Measurements from ENCODE around the gene THAP3. TPM values are rescaled to one million over a fixed set of nuclear protein-coding genes. Genes with fewer than 3 reads are reported as not detected.

THAP3 gene
- total and polyA plus RNA-seq, 9 of the 15 experiments (the other 6 are each of a cell fraction or from before 2014, with no cell fraction given), result 1.9 to 31.2 (median 18.2) TPM

- TF ChIP-seq RERE (CRISPR knock-in tag; IDR thresholded peaks at IDR 0.05; ENCODE audit: borderline replicate concordance) (no peak), KDM5B (IDR thresholded peaks at IDR 0.05; ENCODE audit: insufficient replicate concordance, low read depth, low read length) (peak; percentile 57), ARID4B (CRISPR knock-in tag; IDR thresholded peaks at IDR 0.05) (no peak; the same call in 1 of the 2 replicates), STAT6 (CRISPR knock-in tag; IDR thresholded peaks at IDR 0.05) (peak; percentile 15; the same call in 1 of the 2 replicates), ZNF354B (CRISPR knock-in tag; IDR thresholded peaks at IDR 0.05) (no peak), ETS1 (conservative IDR thresholded peaks at IDR 0.05; ENCODE audit: control insufficient read depth, low read depth, low read length) (peak; percentile 23), TEAD4 (IDR thresholded peaks at IDR 0.05; ENCODE audit: low read length) (0 out of 2 replicates have a peak, but pooled peaks have one; percentile 5), TEAD4 (CRISPR knock-in tag; IDR thresholded peaks at IDR 0.05; ENCODE audit: borderline replicate concordance) (no peak), NUFIP1 (IDR thresholded peaks at IDR 0.05; ENCODE audit: partially characterized antibody) (no peak)
Measured at GRCh38 chr1:6600410-6601048, 24.1 kb upstream of the THAP3 start (continued).

Data from K562 (cell line).